Amygdala (tissue), 56 donors: Measurements from ENCODE around the gene CCR1.
A peak's percentile ranks its signal among the peaks of the same experiment; 100 is the strongest.
"Not testable (repeated sequence)": the region's sequence is repeated elsewhere in the genome, so short reads cannot be mapped to it uniquely, and the experiment has no call there.

Experiments used
- DNase-seq, 56 donors: peaks; one replicate each; lab custom pipeline; 2025; lab: John Stamatoyannopoulos, UW

The CCR1 gene

DNA sequence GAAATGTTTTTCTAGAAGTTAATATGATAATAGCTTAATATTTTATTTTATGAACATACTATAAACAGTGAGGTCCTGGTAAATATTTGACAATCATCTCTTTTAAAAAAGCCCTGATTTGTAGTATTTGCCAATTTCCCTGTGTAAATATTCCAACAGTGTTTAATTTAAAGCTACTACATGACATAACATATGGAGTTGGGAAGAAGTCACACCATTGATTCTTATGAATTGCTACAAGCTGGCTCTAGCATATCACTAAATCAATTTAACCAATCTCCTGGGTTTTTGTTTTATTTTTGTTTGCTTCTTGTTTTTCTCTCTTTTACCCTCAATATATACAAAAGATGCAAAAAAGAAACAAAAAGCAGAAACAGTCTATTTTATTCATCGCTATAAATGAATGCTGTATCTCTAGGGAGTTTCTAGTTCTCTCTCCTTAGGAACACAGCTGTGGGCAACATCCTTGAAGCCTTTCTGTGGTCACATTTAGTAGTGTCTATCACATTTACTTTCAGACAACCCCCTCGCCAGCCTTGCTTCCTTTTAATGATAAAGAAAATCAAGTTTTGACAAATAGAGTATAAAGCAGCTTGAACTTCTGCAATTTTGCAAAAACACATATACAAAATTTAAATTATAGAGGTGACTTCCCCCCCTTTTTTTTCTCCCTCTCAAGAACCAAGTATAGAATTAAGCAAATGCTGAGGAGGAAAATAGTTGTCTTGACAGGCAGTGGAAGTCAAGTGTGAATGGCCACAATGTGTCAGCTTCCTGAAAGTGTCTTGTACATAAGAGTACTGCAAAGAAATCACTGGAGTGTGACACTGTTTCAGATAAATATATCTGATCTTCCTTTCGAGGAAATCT is 21.4 kb downstream of the CCR1 start:
- no peak for DNase-seq

DNA sequence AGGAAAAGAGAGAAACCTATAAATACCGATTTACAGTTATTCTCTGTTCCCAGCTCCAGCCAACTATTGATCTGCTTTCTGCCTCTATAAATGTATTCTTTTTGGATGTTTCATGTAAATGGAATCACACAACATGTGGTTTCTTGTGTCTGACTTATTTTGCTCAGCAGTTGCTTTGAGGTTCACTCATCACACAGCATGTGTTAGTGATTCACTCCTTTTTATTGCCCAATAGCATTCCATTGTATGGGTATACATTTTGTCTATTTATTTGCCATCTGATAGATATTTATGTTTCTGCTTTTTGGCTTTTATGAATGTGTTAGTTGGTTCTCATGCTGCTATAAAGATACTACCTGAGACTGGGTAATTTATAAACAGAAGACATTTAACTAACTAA is 23.6 kb downstream of the CCR1 start:
- DNase-seq, result no peak

DNA sequence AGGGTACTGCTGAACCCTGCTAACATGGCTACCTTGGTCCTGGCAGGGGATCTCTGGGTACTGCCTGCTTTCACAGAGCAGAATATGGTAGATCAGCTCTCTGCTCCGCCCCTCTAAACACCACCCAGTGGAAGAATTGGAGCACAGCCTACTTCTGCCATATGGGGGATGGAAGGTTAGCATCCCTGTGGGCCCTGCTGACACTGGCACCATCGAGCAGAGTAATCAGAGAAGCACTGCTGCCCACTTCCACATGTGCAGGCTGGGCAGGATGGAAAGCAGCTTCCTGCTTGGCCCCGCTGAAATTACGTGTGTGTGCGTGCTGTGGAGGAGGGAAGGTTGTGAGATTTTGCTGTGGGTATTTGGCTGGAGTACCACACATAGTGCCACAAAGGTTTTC is 24.8 kb downstream of the CCR1 start:
- peak in 2 of 56 donors; percentile 8 to 12 for DNase-seq

DNA sequence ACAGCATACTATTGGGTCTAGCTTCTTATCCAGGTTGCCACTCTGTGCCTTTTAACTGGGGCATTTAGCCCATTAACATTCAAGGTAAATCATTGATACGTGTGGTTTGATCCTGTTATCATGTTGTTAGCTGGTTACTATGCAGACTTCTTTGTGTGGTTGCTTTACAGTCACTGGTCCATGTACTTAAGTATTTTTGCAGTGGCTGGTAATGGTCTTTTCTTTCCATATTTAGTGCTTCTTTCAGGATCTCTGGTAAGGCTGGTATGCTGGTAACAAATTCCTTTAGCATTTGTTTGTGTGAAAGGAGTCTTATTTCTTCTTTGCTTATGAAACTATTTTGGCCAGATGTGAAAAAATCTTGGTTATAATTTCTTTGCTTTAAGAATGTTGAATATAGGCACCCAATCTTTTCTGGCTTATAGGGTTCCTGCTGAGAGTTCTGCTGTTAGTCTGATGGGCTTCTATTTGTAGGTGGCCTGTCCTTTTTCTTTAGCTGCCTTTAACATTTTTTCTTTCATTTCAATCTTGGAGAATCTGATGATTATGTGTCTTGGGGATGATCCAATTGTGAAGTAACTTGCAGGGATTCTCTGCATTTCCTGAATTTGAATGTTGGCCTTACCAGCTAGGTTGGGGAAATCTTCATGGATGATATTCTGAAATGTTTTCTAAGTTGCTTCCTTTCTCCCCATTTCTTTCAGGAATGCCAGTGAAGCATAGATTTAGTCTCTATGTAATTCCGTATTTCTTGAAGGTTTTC is 39.3 kb downstream of the CCR1 start:
- DNase-seq, result no peak

DNA sequence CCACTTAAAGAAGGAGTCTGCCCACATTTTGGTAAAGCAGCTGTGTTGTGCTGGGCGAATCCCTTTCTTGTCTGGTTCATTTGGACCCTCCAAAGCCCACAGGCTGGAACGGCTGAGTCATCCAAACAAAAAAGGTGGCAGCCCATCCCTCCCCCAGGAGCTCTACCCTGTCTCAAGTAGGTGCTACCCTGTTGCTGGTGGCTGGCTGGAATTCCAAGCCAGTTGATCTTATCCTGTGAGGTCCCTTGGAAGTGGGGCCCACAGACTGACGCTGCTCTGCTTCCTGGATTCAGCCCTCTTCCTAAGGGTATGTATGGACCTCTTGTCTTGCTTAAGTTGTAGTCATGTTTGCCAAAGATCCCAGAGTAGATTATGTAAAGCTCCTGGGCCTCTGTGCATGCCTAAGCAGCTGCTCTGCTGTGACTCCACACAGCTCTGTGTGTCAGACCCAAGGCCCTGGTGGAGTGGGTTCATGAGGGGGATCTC is 44.5 kb downstream of the CCR1 start:
- no peak for DNase-seq

DNA sequence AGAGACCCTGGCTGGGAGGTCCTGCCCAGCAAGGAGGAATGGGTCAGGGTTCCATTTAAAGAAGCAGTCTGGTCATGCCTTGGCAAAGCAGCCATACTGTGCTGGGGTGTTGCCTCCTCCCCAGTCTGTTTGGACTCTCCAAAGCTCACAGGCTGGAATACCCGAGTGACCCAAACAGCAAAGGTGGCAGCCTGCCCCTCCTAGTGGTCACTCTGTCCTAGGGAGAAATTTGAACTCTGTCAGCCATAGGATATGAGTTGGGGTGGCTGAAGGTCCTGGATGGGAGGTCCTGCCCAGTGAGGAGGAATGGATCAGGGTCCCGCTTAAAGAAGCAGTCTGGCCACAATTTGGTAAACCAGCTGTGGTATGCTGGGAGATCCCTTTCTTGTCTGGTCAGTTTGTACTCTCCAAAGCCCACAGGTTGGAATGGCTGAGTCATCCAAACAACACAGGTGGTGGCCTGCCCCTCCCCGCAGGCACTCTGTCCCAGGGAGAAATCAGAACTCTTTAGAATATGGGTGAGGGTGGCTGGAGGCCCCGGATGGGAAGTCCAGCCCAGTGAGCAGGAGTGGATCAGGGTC is 45.0 kb downstream of the CCR1 start:
- DNase-seq, result no peak

DNA sequence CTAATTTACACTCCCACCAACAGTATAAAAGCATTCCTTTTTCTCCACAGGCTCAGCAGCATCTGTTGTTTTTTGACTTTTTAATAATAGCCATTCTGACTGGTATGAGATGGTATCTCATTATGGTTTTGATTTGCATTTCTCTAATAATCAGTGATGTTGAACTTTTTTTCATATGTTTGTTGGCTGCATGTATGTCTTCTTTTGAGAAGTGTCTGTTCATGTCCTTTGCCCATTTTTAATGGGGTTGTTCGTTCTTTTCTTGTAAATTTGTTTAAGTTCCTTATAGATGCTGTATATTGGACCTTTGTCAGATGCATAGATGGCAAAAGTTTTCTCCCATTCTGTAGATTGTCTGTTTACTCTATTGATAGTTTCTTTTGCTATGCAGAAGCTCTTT is 50.4 kb downstream of the CCR1 start:
- DNase-seq, result not testable (repeated sequence)

DNA sequence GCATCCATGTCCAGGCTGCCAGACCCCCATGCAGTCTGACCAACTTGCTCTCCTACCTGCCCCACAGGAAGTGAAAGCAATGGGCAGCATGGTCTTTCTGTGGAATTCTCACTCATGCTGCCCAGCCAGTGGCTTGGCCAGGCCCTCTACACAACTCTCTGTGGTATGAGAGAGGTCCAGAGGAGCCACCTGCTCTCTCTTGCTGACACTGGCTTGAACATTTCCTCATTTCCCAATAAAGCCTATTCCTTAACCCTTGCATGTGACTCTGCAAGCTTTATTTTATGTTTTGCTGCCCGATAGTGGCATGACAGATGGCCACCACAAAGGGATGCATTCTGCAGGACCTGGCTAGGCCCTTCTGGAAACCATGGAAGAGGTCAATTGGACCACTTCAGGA is 53.8 kb downstream of the CCR1 start:
- no peak for DNase-seq
